ENCODE measurements around the gene PQBP1.
"Not testable (repeated sequence)": the region's sequence is repeated elsewhere in the genome, so short reads cannot be mapped to it uniquely, and the experiment has no call there.

PQBP1 gene

GRCh38 chrX:48897625-48898306 is at the start of gene PQBP1, which contains the start of gene TIMM17B:
Gene PQBP1, plus strand, starts transcription at chrX:48897930. Its CDS starts 580 bp downstream, at chrX:48898510.
Gene TIMM17B, minus strand, starts transcription at chrX:48897768. Its CDS starts 19 bp downstream, at chrX:48897749.
- DNase-seq (ENCODE audit: low read depth in 1 of 2, low spot score in 1 of 2) = peak; percentile 69 to 72

- DNase-seq (ENCODE audit: low read depth in 1 of 2, low spot score in 1 of 2) = no peak
Measured at GRCh38 chrX:48848847-48849246, 48.9 kb upstream of the PQBP1 start.

GRCh38 chrX:48852857-48853256 is 44.9 kb upstream of the PQBP1 start:
- no peak for DNase-seq (ENCODE audit: low read depth in 1 of 2, low spot score in 1 of 2)

- DNase-seq (ENCODE audit: low read depth in 1 of 2, low spot score in 1 of 2) = not testable (repeated sequence)
Measured at GRCh38 chrX:48853494-48853893, 44.2 kb upstream of the PQBP1 start.

- not testable (repeated sequence) for DNase-seq (ENCODE audit: low read depth in 1 of 2, low spot score in 1 of 2)
Measured at GRCh38 chrX:48854121-48854804, 43.5 kb upstream of the PQBP1 start.

- no peak for DNase-seq (ENCODE audit: low read depth in 1 of 2, low spot score in 1 of 2)
Measured at GRCh38 chrX:48854898-48855297, 42.8 kb upstream of the PQBP1 start.

- no peak for DNase-seq (ENCODE audit: low read depth in 1 of 2, low spot score in 1 of 2)
Measured at GRCh38 chrX:48864210-48864609, 33.5 kb upstream of the PQBP1 start.

GRCh38 chrX:48872017-48872416 is 25.7 kb upstream of the PQBP1 start:
- DNase-seq (ENCODE audit: low read depth in 1 of 2, low spot score in 1 of 2) = not testable (repeated sequence)

- DNase-seq (ENCODE audit: low read depth in 1 of 2, low spot score in 1 of 2) = not testable (repeated sequence)
Measured at GRCh38 chrX:48876944-48877343, 20.8 kb upstream of the PQBP1 start.

- DNase-seq (ENCODE audit: low read depth in 1 of 2, low spot score in 1 of 2) = no peak
Measured at GRCh38 chrX:48883729-48884128, 14.0 kb upstream of the PQBP1 start.

- DNase-seq (ENCODE audit: low read depth in 1 of 2, low spot score in 1 of 2) = not testable (repeated sequence)
Measured at GRCh38 chrX:48886586-48886985, 11.1 kb upstream of the PQBP1 start.

- no peak for DNase-seq (ENCODE audit: low read depth in 1 of 2, low spot score in 1 of 2)
Measured at GRCh38 chrX:48890296-48890925, 7.3 kb upstream of the PQBP1 start.

- DNase-seq (ENCODE audit: low read depth in 1 of 2, low spot score in 1 of 2) = no peak
Measured at GRCh38 chrX:48890934-48891401, 6.8 kb upstream of the PQBP1 start.

GRCh38 chrX:48891402-48892288 is 6.1 kb upstream of the PQBP1 start:
- peak; percentile 49 to 53 for DNase-seq (ENCODE audit: low read depth in 1 of 2, low spot score in 1 of 2)

- DNase-seq (ENCODE audit: low read depth in 1 of 2, low spot score in 1 of 2) = no peak
Measured at GRCh38 chrX:48892896-48893295, 4.8 kb upstream of the PQBP1 start.

GRCh38 chrX:48893556-48894348 is 4.0 kb upstream of the PQBP1 start:
- no peak for DNase-seq (ENCODE audit: low read depth in 1 of 2, low spot score in 1 of 2)

- DNase-seq (ENCODE audit: low read depth in 1 of 2, low spot score in 1 of 2) = no peak
Measured at GRCh38 chrX:48894891-48895290, 2.8 kb upstream of the PQBP1 start.

GRCh38 chrX:48896611-48897011 is 1.1 kb upstream of the PQBP1 start:
- DNase-seq (ENCODE audit: low read depth in 1 of 2, low spot score in 1 of 2) = no peak

GRCh38 chrX:48897157-48897624 is 539 bp upstream of the PQBP1 start:
- peak in 1 of 2 donors; percentile 28 for DNase-seq (ENCODE audit: low read depth in 1 of 2, low spot score in 1 of 2)

GRCh38 chrX:48899078-48899410 is 1.3 kb downstream of the PQBP1 start:
- DNase-seq (ENCODE audit: low read depth in 1 of 2, low spot score in 1 of 2) = no peak
